HPDE6-E6E7 (cell line): ENCODE results near the gene INSRR.

ENCODE experiments used
- DNase-seq: peaks from one replicate; pipeline ENCODE4 v3.0.0; 2011; ENCODE audit warnings: missing footprints; ENCODE audit errors: extremely low spot score

The INSRR gene

DNA sequence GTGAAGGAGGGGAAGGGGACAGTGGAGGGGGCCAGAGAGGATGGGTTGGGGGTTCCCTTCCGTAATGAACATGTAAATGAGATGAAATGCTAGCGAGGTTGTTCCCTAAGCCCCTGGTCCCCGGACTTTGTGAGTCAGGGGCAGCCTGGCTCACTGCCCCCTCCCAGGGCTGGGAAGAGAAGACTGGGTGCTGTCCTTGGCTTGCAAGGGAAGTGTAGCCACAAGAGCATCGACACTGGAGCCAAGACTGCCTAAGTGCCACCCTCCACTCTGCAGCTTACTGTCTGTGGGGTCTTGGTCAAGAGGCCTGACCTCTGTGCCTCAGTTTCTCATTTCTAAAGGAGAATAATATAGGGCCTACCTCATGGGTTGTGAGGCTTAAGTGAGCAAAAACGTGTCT lies 35.1 kb upstream of the INSRR start:
- no peak for DNase-seq

DNA sequence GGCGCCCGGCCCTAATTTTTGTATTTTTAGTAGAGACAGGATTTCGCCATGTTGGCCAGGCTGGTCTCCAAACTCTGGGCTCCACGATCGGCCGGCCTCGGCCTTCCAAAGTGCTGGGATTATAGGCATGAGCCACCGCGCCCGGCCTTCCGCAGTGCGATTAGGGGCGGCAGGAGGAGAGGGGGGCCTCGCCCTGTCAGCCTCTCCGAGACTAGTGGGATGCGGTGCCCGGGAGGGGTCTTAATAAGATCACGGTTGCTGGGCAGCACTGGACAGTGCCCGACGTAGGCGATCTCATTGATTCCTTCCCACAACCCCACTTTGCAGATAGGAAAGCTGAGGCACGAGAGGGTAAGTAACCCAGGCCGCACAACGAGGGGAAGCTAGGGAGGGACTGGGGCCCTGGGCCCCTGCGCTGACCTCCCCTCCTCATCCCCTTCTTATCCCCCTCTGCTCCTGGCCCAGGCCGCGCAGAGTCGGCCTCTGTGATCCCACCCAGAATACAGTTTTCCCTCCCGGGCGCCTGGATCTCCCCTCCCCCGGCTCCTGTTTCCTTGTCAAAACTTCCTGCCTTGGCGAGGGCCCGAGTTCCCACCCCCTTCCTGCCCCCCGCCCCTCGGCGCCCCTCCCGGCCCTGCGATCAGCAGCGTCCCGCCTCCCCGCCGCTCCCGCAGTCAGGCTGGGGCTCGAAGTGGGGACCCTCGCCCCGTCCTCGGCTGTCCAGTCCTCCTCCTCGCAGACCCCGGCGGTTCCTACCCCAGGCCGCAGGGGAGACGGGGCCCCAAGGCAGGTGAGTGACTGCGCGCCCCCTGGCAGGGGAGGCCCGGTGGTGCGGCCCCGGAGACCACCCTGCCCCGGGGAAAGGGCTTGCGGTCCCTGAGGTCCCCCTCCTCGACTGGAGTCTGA lies 34.4 kb upstream of the INSRR start, which contains the start of gene PEAR1:
Gene PEAR1 (plus strand): TSS at position 671 of the 906 bp plus-strand sequence. CDS start 10,209 bp downstream, outside the sequence.
- no peak for DNase-seq

DNA sequence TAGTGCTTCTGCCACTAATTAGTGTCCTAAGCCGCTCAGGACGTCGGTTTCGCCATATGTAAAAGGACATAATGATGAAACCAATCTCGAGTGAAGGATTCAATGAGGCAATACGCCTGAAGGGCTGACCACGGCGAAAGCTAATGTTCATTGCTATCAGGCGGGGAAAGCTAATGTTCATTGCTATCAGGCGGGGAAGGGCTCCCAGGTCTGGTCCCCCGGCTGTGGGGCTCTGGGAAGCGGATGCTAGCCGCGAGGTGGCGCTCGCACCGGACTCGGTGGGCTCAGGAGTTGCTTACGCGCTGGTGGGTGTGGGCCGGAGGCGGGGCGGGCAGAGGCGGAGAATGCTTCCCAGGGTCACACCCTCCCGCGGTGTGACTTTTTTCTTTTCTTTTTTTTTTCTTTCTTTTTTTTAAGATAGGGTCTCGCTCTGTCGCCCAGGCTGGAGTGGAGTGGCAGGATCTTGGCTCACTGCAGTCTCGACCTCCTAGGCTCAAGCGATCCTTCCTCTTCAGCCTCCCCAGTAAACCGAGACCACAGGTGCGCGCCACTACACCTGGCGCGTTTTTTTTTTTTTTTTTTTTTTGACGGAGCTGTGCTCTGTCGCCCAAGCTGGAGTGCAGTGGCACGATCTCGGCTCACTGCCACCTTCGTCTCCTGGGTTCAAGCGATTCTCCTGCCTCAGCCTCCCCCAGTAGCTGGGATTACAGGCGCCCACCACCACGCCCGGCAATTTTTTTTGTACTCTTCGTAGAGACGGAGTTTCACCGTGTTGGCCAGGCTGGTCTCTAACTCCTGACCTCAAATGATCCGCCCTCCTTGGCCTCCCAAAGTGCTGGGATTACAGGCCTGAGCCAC lies 33.5 kb upstream of the INSRR start:
- peak; percentile 89 for DNase-seq

- peak; percentile 64 for DNase-seq
Measured at GRCh38 chr1:156889802-156890580, 31.1 kb upstream of the INSRR start.

GRCh38 chr1:156887734-156888133 lies 28.8 kb upstream of the INSRR start:
- DNase-seq: no peak

- no peak for DNase-seq
Measured at GRCh38 chr1:156887317-156887716, 28.4 kb upstream of the INSRR start.

- DNase-seq: no peak
Measured at GRCh38 chr1:156886583-156887281, 27.8 kb upstream of the INSRR start.

GRCh38 chr1:156885880-156886355 lies 27.0 kb upstream of the INSRR start:
- no peak for DNase-seq

GRCh38 chr1:156885314-156885713 lies 26.4 kb upstream of the INSRR start:
- no peak for DNase-seq

DNA sequence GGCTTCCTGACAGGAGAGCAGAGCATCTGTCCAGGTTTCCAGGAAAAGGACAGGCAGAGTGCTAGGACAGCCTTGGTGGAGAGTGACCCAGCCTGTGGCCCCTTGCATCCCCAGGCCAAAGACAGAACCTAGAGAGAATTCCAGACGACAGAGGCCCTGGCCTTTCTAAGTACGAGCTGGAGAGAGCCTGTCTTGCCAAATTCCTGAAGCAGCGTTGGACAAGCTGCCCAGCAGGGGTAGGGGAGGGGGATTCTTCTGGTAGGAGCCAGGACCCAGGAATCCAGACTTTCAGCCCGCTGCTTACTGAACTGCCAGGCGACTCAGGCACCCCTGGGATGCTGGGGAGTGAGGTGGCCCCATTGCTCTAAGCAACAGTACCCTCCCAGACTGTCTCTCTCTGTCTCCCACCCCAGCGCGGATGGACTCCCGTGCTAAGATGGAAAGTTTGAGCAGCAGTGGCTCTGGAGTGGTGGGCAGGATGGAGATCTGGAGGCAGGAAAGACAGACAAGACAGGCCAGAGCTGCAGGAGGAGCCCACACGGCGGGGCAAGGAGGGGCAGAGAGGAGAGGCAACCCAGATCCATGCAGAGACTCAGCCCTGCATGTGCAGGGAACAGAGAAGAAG lies 25.8 kb upstream of the INSRR start:
- DNase-seq: no peak

DNA sequence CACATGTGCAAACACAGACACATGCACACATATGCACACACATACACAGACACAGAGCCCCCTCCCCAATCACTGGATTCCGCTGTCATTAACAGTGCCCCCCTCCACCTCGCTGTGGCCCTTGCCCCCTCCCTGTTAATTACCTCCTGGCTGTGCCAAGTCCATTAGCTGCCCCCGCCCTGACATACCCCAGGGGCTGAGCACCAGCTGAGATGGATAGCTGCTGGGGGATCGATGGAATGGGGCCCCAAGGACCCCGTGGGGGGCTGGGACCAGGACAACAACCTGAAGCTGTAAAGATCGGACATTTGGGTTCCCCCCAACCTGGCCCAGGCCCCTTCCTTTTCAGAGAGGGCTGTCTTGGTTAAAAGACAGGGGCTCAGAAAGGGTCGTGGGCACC lies 25.0 kb upstream of the INSRR start:
- DNase-seq: no peak

- DNase-seq: no peak
Measured at GRCh38 chr1:156882543-156882942, 23.6 kb upstream of the INSRR start.

GRCh38 chr1:156881663-156882062 lies 22.7 kb upstream of the INSRR start:
- DNase-seq: no peak

DNA sequence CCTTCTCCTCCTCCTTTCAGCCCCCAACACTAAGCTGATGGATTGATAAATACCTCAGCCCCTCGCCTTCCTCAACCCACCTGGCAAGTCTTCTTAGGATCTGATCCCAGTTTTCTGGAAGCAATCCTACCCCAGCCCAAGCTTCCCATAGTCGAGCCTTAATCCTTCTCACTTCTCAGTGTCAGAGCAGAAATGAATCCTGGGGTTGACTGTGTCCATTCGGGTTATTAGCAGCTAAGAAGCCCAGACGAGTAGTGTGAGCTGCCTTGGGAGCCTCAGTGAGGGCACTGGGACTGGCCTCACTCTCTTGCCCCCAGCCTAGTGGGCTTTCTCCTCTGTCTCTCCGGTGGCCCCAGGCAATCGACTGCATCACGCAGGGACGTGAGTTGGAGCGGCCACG lies 22.2 kb upstream of the INSRR start:
- no peak for DNase-seq

DNA sequence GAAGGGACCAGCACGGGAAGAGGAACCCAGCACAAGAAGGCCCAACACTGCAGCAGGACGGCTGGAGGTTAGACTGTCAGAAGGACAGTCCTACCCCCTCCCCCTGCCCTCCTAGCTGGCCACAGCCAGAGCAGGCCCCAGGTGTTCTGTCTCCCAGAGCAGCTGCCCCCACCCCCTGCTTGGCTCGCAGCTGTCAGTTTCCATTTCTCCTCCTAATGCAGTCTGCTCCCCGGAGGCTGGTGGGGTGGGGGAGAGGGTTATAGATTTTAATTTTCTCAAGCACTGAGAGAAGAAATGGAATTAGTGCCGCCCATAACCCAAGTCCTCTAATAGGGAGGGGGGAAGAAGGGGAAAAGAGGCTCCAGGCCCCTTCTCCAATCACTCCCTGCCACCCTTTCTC lies 21.6 kb upstream of the INSRR start:
- no peak for DNase-seq

- DNase-seq: no peak
Measured at GRCh38 chr1:156879876-156880275, 21.0 kb upstream of the INSRR start.

GRCh38 chr1:156877433-156878170 lies 18.7 kb upstream of the INSRR start:
- DNase-seq: no peak

GRCh38 chr1:156876281-156876680 lies 17.4 kb upstream of the INSRR start:
- no peak for DNase-seq

- DNase-seq: no peak
Measured at GRCh38 chr1:156875341-156875615, 16.4 kb upstream of the INSRR start.
